Chondrocyte (in vitro differentiated cells): ENCODE measurements around the gene NINJ1. TPM values are rescaled to one million over a fixed set of nuclear protein-coding genes. Genes with fewer than 3 reads are reported as not detected.

Experiments used
- DNase-seq: peaks from one replicate; pipeline ENCODE4 v3.0.0; 2021; ENCODE audit warnings: mixed read lengths, low spot score
- H3K27ac Mint-ChIP-seq: one replicate; pipeline ENCODE4 v1.8.0; 2021; ENCODE audit warnings: mild to moderate bottlenecking, moderate library complexity, mixed read lengths; ENCODE audit not compliant: unreplicated experiment
- H3K27me3 Mint-ChIP-seq: 2 replicates; pipeline ENCODE4 v1.8.0; 2021; ENCODE audit warnings: low read depth, mixed read lengths
- H3K36me3 Mint-ChIP-seq: 2 replicates; pipeline ENCODE4 v1.8.0; 2021; ENCODE audit warnings: low read depth, mixed read lengths
- H3K4me1 Mint-ChIP-seq: 2 replicates; pipeline ENCODE4 v1.8.0; 2021; ENCODE audit warnings: low read depth, mild to moderate bottlenecking, mixed read lengths
- H3K4me3 Mint-ChIP-seq: one replicate; pipeline ENCODE4 v1.8.0; 2021; ENCODE audit warnings: mild to moderate bottlenecking, moderate library complexity, mixed read lengths; ENCODE audit not compliant: unreplicated experiment
- H3K9me3 Mint-ChIP-seq: 2 replicates; pipeline ENCODE4 v1.8.0; 2021; ENCODE audit warnings: low read depth, mixed read lengths
- total RNA-seq: library from RNA; stranded (reverse); gene quantifications from 3 replicates; pipeline ENCODE4 v1.2.1, GENCODE V29; 2021
- TF ChIP-seq, protein P1 (sequence below): fragments of 200-600 bp; sonication (generic); IDR thresholded peaks from 2 replicates; pipeline ENCODE4 v1.5.0; 2021; ENCODE audit warnings: antibody characterized with exemption, mild to moderate bottlenecking, moderate library complexity

The NINJ1 gene
- total RNA-seq, 1 donor from 2014 or later = 33.6 TPM

DNA sequence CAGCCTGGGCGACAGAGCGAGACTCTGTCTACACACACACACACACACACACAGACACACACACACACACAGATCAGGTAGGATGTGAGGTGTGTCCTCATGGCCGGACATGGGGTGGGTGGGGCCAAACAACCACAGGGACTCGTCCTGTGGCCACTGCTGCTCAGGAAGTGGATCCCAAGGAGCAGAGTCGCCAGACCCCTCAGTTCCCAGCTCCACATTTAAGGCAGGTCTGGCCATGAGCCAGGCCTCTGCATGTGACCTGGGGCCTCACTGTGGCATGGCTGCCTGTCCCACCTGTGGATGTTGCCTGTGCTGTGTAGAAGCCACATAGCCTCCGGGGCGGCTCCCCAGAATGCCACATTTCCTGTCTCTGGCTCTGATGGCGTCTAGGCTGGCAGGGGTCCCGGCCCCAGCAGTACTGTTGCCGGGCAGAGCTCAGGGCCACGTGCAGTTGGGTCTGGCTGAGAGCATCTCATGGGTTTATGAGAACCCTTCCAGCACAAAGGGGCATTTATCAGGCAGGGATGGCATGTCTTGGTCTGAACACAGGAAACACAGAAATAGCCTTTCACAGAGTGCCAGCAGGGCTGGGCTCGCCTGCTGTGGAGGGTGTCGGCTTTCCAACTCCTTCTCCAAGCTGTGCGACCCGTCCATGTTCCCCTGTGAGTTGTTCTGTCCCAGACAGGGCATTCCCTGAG is 9.9 kb upstream of the NINJ1 start:
- no peaks in the 10 kb centered on the region for H3K36me3 Mint-ChIP-seq
- H3K27me3 Mint-ChIP-seq = no peaks in the 10 kb centered on the region
- DNase-seq = peak; percentile 83
- TF ChIP-seq, protein P1, sequence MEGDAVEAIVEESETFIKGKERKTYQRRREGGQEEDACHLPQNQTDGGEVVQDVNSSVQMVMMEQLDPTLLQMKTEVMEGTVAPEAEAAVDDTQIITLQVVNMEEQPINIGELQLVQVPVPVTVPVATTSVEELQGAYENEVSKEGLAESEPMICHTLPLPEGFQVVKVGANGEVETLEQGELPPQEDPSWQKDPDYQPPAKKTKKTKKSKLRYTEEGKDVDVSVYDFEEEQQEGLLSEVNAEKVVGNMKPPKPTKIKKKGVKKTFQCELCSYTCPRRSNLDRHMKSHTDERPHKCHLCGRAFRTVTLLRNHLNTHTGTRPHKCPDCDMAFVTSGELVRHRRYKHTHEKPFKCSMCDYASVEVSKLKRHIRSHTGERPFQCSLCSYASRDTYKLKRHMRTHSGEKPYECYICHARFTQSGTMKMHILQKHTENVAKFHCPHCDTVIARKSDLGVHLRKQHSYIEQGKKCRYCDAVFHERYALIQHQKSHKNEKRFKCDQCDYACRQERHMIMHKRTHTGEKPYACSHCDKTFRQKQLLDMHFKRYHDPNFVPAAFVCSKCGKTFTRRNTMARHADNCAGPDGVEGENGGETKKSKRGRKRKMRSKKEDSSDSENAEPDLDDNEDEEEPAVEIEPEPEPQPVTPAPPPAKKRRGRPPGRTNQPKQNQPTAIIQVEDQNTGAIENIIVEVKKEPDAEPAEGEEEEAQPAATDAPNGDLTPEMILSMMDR = no peak
- H3K9me3 Mint-ChIP-seq = no peaks in the 10 kb centered on the region
- H3K27ac Mint-ChIP-seq = peak overlapping the region; percentile 91
- H3K4me3 Mint-ChIP-seq = peak overlapping the region; percentile 37
- H3K4me1 Mint-ChIP-seq = peaks cover 12% of the 10 kb centered on the region

DNA sequence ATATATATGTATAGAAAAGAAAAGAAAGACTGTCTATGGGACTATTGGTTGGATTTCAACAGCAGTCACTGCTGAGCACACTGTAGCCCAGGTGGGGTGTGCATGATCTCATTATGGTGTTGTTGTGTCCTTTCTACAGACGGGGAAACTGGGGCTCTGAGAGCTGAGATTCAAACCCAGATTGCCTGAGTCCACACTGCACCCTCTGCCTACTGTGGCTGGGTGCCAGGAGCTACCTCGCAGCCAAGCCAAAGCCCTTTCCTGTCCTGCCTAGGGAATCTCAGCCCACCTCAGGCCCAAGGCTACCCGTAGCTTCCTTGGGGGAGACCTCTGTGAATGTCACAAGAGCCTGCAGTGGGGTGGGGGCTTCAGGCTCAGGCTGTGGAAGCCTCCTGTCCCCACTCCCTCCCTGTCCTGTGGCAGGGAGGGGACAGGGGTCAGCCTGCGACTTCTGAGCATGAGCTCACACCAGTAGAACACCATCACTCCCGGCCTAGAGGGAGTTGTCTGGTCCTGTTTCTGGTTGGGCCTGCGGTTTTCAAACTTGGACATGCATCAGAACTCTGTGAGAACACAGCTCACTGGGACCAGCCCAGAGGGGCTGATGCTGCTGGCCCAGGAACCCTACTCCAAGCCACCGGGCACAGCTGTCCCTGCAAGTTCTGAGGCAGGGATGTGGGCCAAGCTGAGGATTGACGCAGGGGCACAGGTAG is 7.9 kb upstream of the NINJ1 start:
- Mint-ChIP-seq H3K9me3 (peaks cover 3% of the 10 kb centered on the region), H3K4me3 (no peak overlapping the region), H3K27me3 (no peaks in the 10 kb centered on the region), H3K36me3 (no peaks in the 10 kb centered on the region), H3K4me1 (peaks cover 12% of the 10 kb centered on the region), H3K27ac (no peak overlapping the region)
- TF ChIP-seq, protein P1 = no peak
- no peak for DNase-seq

DNA sequence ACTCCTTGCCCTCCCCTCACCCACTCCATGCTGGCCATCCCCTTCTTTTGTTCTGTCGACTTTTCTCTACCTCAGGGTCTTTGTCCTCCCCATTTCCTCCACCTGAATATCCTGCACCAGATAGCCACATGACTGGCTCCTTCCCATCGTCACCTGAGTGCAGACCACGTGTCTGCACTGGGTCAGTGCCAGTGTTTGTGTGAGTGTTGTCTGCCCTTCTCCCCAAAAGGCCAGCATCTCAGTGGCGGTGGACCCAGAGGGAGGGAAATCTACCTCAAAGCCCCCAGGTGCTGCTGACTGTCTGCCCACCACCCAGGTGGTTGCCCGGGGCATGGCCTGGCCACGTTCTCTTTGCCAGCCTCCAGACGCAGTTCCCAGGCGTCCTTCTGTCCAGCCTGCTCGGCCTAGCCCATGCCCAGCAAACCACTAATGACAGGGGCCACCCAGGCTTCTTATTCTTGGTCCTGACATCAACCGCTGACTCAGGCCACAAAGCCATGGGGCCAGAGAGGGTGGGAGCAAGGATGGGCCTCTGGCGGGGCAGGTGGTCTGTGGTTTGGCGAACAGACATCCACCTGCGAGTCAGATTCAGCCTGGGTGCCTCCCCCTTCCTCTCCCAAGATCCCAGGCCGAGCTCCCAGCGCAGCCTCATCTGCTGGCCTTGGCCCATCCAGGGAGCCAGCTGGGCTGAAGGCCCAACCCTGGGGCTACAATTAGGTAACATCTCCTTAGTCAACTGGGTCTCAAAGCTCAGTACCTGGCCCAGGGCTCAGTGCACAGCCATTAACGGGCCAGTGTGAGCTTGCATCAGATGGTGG is 5.5 kb upstream of the NINJ1 start:
- TF ChIP-seq, protein P1 = no peak
- H3K27me3 Mint-ChIP-seq = no peaks in the 10 kb centered on the region
- H3K9me3 Mint-ChIP-seq = peaks cover 3% of the 10 kb centered on the region
- no peak for DNase-seq
- no peaks in the 10 kb centered on the region for H3K36me3 Mint-ChIP-seq
- H3K4me3 Mint-ChIP-seq = no peak overlapping the region
- H3K4me1 Mint-ChIP-seq = peaks cover 18% of the 10 kb centered on the region
- no peak overlapping the region for H3K27ac Mint-ChIP-seq

DNA sequence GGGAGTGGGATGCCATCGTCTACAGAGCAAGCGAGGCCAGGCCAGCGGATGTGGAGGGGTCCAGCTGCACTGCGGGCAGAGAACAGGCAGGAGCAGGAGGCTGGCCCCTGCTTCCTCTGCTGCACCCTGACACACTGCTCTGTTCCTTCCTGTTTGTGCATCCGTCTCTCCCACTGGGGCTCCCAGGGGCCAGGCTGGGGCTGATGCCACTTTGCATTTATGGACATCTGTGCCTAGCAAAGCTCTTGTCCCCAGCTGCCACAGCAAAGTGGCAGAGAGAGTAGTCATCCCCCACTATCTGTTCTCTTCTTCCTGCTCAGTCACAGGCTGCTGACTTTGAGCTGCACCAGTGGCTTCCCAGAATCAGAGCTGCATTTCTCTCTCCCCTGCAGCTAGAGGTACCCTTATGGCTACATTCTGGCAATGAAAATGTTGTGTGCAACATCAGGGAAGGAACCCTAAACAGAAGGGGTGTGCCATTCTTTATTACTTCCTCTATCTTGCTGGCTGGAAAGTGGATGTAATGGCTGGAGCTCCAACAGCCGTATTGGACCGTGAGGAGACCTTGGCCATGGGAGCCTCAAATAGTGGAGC is 4.2 kb upstream of the NINJ1 start:
- no peak for DNase-seq
- no peaks in the 10 kb centered on the region for H3K36me3 Mint-ChIP-seq
- H3K27me3 Mint-ChIP-seq = no peaks in the 10 kb centered on the region
- peaks cover 3% of the 10 kb centered on the region for H3K9me3 Mint-ChIP-seq
- H3K4me3 Mint-ChIP-seq = no peak overlapping the region
- no peak overlapping the region for H3K27ac Mint-ChIP-seq
- TF ChIP-seq, protein P1 = no peak
- H3K4me1 Mint-ChIP-seq = peaks cover 18% of the 10 kb centered on the region

DNA sequence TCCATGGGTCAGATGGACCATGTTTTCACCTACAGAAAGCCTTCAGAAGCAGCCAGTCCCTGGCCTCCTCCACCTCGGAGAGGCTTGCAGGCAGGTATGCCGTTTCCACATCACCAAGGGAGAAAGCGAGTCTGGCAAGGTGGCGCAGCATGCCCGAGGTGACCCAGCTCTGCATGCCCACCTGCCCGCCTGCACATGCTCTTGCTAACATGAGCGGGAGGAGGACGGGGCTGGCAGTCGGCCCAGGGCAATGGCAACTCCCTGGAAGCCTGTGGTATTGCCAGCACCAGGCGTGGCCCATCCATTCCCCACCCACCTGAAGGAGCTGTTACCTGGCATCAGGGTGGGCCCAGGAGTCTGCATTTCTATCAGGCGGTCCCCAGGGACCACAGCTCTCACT is 3.3 kb upstream of the NINJ1 start:
- Mint-ChIP-seq H3K9me3 (peaks cover 3% of the 10 kb centered on the region), H3K27ac (no peak overlapping the region), H3K4me3 (no peak overlapping the region), H3K27me3 (no peaks in the 10 kb centered on the region), H3K36me3 (no peaks in the 10 kb centered on the region), H3K4me1 (peaks cover 23% of the 10 kb centered on the region)
- TF ChIP-seq, protein P1 = no peak
- peak; percentile 94 for DNase-seq
